NK-92 (cell line): ENCODE results near the gene IQUB.
"Not testable (repeated sequence)": the region's sequence is repeated elsewhere in the genome, so short reads cannot be mapped to it uniquely, and the experiment has no call there.

ENCODE experiments used
- DNase-seq: peaks from one replicate; lab custom pipeline; 2025; ENCODE audit not compliant: unreplicated experiment; lab: John Stamatoyannopoulos, UW

Gene IQUB

GRCh38 chr7:123494193-123494796 lies 40.1 kb downstream of the IQUB start:
- no peak for DNase-seq

- DNase-seq, result no peak
These were observed 41.9 kb downstream of the IQUB start for GRCh38 chr7:123492485-123492884.

GRCh38 chr7:123485721-123486120 lies 48.7 kb downstream of the IQUB start:
- no peak for DNase-seq

GRCh38 chr7:123485187-123485586 lies 49.2 kb downstream of the IQUB start:
- no peak for DNase-seq

GRCh38 chr7:123484199-123484598 lies 50.2 kb downstream of the IQUB start:
- DNase-seq, result no peak

GRCh38 chr7:123480107-123480506 lies 54.3 kb downstream of the IQUB start:
- DNase-seq, result no peak

GRCh38 chr7:123478056-123478455 lies 56.3 kb downstream of the IQUB start:
- DNase-seq, result not testable (repeated sequence)

- no peak for DNase-seq
These were observed 61.5 kb downstream of the IQUB start for GRCh38 chr7:123472750-123473445.

GRCh38 chr7:123472327-123472726 lies 62.1 kb downstream of the IQUB start:
- DNase-seq, result no peak

GRCh38 chr7:123468303-123468702 lies 66.1 kb downstream of the IQUB start:
- DNase-seq, result no peak

- DNase-seq, result no peak
These were observed 70.5 kb downstream of the IQUB start for GRCh38 chr7:123463890-123464289.

GRCh38 chr7:123460616-123461015 lies 73.8 kb downstream of the IQUB start:
- no peak for DNase-seq

GRCh38 chr7:123455965-123456470 lies 78.4 kb downstream of the IQUB start:
- DNase-seq, result no peak

GRCh38 chr7:123440101-123440548 lies 94.3 kb downstream of the IQUB start:
- no peak for DNase-seq

- no peak for DNase-seq
These were observed 95.2 kb downstream of the IQUB start for GRCh38 chr7:123439191-123439590.

GRCh38 chr7:123437447-123437995 lies 96.9 kb downstream of the IQUB start:
- no peak for DNase-seq

GRCh38 chr7:123435080-123435700 lies 99.2 kb downstream of the IQUB start:
- no peak for DNase-seq

GRCh38 chr7:123433665-123434064 lies 100.7 kb downstream of the IQUB start:
- no peak for DNase-seq

GRCh38 chr7:123432601-123433000 lies 101.8 kb downstream of the IQUB start:
- DNase-seq, result no peak

- DNase-seq, result no peak
These were observed 103.2 kb downstream of the IQUB start for GRCh38 chr7:123431075-123431614.

GRCh38 chr7:123425246-123425645 lies 109.1 kb downstream of the IQUB start:
- no peak for DNase-seq

GRCh38 chr7:123424463-123424862 lies 109.9 kb downstream of the IQUB start:
- DNase-seq, result no peak
